ENCODE measurements around the gene CLEC1A.

CLEC1A gene

DNA sequence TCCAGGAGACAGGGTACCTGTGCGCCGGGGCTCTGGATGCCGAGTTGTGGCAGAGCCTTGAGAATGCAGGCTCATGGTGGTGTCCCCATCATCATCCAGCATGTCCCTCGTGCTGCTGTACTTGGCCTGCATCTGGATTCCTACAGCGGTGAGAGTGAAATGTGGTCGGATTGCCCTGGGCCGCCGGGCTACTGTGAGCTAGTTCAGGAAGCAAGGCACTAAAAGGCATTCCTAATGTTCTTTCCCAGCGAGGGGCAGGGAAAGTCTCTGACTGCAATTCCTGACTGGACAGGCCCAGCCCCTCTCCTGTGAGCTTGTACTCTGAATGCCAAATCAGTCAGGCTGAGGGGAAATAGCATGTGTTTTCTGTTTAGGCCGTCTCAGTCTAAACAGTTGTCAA lies at the start of gene CLEC1A:
Gene CLEC1A (minus strand): TSS at position 195 of the 400 bp plus-strand sequence. CDS start 63 bp downstream, at position 132.
- peak; percentile 21 for DNase-seq

GRCh38 chr12:10147714-10148403 lies 49.1 kb upstream of the CLEC1A start:
- DNase-seq = peak; percentile 10

DNA sequence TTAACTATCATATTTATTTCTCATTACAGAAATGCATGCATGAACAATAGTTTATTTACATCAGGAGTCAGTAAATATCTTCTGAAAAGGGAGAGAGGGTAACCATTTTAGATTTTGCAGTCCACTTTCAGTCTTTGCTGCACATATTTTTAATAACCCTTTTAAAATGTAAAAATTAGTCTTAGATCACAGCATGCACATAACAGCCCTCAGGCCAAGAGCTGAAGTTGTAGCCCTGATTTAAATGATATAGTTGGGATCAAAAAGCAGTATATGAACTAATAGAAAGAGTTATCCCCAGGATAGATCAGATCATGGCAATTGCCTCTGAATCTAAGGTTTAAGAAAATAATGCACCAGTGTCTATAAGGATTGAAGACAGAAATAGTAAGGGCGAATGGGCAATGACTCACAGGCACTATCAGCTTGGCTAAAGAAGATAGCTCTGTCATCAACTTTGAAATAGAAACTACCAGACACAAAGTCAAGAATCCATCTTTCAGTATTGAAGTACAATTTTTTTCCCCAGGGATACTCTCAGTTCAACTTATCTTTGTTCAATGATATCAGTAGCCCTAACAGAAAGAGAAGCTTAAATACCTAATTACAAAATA lies 44.3 kb upstream of the CLEC1A start:
- peak; percentile 12 for DNase-seq

DNA sequence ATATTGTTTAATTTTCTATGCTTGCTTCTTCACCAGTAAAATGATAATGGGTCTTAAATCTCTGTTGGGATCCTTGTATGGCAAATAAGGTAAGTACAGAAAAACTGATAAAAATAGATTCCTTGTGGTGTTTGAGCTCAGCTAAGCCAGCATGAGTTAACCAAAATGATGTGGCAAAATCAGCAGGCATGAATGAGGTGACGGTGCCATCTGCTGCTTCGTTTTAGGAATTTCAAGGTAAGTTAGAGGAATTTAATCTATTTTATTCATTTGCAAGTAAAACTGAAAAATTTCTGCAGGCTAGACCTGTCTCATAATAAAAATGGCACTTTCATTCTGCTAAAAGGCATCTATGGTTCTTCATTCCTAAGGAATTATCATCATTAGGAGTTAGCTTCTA lies 41.2 kb upstream of the CLEC1A start:
- DNase-seq = peak; percentile 61

DNA sequence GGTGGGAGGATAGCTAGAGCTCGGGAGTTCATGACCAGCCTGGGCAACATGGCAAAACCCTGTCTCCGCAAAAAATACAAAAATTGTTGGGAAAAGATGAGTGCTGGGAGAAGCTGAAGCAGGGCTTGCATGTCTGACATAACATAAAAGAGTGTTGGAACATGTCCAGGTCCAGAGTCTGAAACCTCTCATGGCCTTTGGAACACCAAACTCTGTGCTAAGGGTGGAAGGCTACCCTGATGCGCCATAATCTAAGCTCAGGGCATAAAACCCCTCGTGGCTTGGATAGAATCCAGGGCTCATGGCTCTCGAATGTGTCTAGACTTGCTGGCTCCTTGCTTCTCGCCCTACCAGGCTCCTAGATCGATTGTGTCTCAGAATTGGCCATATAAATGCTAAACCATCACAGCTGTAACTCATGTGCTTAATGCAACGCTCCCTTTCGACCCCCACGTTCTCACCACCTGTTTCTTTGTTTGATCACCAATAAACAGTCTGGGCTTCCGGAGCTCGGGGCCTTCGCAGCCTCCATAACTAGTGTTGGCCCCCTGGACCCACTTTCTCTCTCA lies 37.9 kb upstream of the CLEC1A start:
- DNase-seq = peak; percentile 16

- DNase-seq = no peak
Observed at GRCh38 chr12:10135126-10135525, 36.3 kb upstream of the CLEC1A start.

GRCh38 chr12:10132850-10133370 lies 34.1 kb upstream of the CLEC1A start:
- DNase-seq = no peak

DNA sequence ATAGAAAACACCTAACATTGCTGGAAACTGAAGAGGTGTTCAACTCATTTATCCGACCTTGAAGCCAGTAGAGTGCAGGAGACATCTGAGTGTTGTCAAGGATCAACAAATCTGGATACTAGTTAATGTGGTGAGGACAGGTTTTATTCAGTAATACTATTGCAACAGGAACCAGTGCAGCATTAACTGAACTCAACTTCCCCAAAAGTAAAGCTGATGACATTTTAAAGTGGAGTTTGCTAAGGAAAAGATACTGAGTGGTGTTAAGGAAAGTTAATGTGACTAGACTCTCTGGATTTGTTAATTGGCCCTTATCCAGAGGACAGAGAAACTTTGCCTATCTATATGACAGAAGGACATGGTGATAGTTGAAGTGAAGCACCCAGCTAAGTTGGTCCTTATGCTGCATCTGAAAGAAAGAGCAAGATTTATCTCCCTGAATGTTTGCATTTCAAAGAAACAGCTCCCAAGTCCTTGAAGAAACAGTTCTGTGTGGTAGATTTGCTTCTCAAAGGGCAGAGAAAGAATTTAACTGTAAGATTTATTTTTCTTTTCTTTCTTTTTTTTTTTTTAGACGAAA lies 32.4 kb upstream of the CLEC1A start:
- no peak for DNase-seq

- DNase-seq = no peak
Observed at GRCh38 chr12:10130042-10130441, 31.3 kb upstream of the CLEC1A start, which contains the start of gene CLEC7A. Gene CLEC7A (minus strand): TSS chr12:10130199. CDS start chr12:10130082, 117 bp downstream.

GRCh38 chr12:10128687-10129086 lies 29.9 kb upstream of the CLEC1A start:
- DNase-seq = no peak

DNA sequence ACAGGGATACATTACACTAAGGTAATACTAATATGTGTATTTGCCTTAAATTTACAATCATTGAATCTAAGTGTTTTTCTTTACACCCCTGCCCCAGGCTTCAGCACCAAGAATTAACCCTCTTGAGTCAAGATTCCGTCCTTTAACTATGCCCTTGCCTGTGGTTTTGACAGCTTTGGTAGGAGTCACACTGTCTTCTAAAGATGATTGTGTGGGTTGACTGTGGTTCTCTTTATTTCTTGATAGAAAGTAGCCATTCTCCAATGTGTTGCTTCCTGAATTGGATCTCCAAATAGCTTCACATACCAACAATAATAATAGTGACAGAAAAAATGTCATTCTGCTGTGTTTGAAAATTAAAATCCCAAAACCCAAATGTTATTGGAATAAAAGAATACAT lies 27.6 kb upstream of the CLEC1A start:
- DNase-seq = no peak

DNA sequence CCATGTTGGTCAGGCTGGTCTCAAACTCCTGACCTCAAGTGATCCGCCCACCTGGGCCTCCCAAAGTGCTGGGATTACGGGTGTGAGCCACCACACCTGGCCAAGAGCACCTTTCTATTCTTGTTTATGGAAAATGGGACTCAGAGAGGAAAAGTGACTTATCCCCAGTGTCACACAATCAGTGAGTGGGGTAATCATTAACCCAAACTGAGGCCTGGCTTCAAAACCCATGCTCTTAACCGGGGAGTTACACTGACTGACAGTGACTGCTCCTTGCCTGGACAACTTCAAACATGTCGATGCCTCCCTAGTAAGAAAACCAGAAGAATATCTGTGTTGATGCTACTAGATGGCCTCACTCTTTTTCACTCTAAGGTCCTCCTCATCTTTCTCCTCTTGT lies 23.9 kb upstream of the CLEC1A start:
- DNase-seq = no peak

DNA sequence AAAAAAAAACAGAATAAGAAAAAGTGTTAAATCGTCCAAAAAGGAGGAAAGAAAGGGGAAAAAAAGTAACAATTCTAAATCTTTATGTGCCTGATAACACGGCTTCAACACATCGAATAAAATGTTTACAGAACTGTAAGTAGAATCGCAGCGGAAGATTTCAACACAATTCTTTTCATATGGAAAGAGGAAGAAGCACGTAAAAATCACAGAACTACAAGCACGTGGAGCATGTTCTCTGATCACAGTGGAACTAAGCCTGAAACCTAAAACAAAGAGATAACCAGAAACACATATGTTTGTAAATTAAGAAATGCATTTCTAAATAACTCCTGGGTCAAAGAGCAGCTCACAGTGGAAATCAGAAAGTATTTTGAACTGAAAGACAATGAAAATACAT lies 22.5 kb upstream of the CLEC1A start:
- DNase-seq = no peak

DNA sequence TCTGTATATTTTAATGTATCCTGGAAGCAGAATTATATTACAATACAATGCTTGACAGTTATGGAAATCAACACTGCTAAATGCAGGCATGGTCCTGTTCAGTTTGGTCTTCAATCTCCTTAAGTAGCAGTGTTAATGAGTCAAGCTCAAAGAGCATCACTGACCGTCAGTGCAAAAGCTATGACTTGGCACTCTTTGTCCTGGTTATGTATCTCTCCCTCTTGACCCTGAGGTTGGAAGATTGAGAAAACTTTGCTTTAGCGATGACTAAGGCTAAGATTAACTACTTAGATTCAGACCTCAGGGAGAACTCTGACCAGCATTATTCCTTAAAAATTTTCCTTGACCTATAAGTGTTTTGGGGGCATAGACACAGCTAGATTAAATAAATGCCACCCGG lies 20.3 kb upstream of the CLEC1A start:
- no peak for DNase-seq

DNA sequence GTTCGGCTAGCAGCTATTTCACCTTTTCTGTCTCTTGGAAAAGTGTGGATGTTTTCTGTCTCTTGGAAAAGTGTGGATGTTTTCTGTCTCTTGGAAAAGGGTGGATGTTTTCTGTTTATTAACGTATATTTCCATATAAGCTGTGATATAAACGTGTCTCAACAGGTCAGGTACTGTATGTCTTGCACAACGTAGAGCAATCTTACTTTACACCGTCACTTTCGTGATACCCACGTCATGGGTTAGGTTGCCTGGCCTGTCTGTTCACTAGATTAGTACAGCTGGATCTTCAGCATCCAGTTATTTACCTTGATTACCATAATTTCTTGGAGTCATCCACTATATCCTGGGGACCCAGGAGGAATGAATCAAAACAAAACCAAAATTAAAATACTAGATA lies 17.1 kb upstream of the CLEC1A start:
- no peak for DNase-seq

- DNase-seq = no peak
Observed at GRCh38 chr12:10115311-10115710, 16.5 kb upstream of the CLEC1A start.

DNA sequence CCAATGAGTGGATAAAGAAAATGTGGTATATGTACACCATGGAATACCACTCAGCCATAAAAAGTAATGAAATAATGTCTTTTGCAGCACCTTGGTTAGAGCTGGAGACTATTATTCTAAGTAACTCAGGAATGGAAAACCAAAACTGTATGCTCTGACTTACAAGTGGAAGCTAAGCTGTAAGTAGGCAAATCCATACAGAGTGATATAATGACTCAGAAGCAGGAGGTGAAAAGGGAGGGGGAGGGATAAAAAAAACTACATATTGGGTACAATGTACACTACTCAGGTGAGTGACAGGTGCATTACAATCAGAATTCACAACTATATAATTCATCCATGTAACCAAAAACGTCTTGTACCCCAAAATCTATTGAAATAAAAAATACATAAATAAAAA lies 15.1 kb upstream of the CLEC1A start:
- DNase-seq = no peak

- no peak for DNase-seq
Observed at GRCh38 chr12:10113075-10113474, 14.3 kb upstream of the CLEC1A start.

- DNase-seq = no peak
Observed at GRCh38 chr12:10111451-10111850, 12.7 kb upstream of the CLEC1A start.

DNA sequence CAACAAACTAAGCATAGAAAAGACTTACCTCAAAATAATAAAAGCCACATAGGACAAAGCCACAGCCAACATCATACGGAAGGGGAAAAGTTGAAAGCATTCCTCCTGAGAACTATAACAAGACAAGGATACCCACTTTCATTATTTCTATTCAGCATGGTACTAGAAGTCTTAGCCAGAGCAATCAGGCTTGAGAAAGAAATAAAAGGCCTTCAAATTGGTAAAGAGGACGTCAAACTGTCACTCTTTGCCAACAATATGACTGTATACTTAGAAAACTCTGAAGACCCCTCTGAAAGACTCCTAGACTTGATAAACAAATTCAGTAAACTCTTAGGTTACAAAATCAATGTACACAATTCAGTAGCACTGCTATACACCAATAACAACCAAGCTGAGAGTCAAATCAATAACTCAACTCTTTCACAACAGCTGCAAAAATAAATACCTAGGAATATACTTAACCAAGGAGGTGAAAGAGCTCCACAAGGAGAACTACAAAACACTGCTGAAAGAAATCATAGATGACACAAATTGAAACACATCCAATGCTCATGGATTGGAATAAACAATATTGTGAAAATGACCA lies 11.6 kb upstream of the CLEC1A start:
- no peak for DNase-seq

- no peak for DNase-seq
Observed at GRCh38 chr12:10102322-10102721, 3.5 kb upstream of the CLEC1A start.

DNA sequence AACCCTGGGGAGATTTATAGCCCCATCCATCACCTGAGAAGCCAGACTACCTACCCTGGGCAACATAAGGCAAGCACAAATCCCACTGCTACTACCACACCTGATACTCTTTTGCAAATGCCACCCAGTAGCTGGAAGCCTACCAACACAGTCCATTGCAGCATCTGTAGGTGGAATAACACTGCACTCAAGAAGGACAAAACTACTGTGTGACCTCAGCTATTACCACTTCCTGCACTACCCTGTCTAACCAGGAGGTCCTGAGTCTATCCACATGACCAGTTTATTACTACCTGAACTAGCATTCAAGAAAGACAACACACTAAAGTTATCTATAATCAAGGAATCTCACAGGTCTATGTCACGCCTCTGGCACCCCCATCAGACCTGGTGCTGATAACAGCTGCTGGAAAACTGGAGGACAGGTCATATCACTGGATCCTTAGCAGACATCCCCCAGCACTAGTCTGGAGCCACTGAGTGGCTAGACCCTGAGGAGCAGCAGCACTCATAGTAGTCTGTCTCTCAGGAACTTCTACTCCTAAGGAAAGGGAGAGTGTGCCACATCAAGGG lies 2.9 kb upstream of the CLEC1A start:
- no peak for DNase-seq

GRCh38 chr12:10101042-10101579 lies 2.3 kb upstream of the CLEC1A start:
- DNase-seq = peak; percentile 70
